Liver (tissue), 9 donors: ENCODE measurements around the gene ZFAND3. TPM values are rescaled to one million over a fixed set of nuclear protein-coding genes. Genes with fewer than 3 reads are reported as not detected.

ENCODE experiments used
- DNase-seq: peaks from one replicate; pipeline ENCODE4 v3.0.0-alpha.2; 2017; ENCODE audit warnings: low spot score
- H3K27ac ChIP-seq, 2 donors: one replicate each; pipeline ENCODE4 v1.7.0; 2013; ENCODE audit warnings: inconsistent platforms in 2 of 2, low read length in 2 of 2, control low read depth in 1 of 2, low read depth in 1 of 2, mild to moderate bottlenecking in 1 of 2
- H3K27me3 ChIP-seq, 4 donors: one replicate each; pipeline versions ENCODE4 v1.6.1 to v1.7.0; 2013; ENCODE audit warnings: low read length in 3 of 4, inconsistent platforms in 1 of 4, mild to moderate bottlenecking in 1 of 4, moderate library complexity in 1 of 4; ENCODE audit not compliant: control insufficient read depth in 4 of 4, insufficient read depth in 4 of 4
- H3K36me3 ChIP-seq, 4 donors: one replicate each; pipeline versions ENCODE4 v1.6.1 to v1.7.0; 2013; ENCODE audit warnings: low read length in 3 of 4, mild to moderate bottlenecking in 3 of 4, low read depth in 1 of 4, moderate library complexity in 1 of 4; ENCODE audit not compliant: control insufficient read depth in 4 of 4, insufficient read depth in 3 of 4
- H3K4me1 ChIP-seq, 4 donors: one replicate each; pipeline versions ENCODE4 v1.6.1 to v1.7.0; 2013; ENCODE audit warnings: low read length in 3 of 4, mild to moderate bottlenecking in 3 of 4, moderate library complexity in 1 of 4; ENCODE audit not compliant: control insufficient read depth in 4 of 4, insufficient read depth in 4 of 4
- H3K4me3 ChIP-seq, 3 donors: one replicate each; pipeline versions ENCODE4 v1.6.1 to v1.7.0; 2013; ENCODE audit warnings: low read length in 3 of 3, control low read depth in 1 of 3, low read depth in 1 of 3, mild to moderate bottlenecking in 1 of 3
- H3K9ac ChIP-seq, 2 donors: one replicate each; pipeline ENCODE4 v1.7.0; 2013; ENCODE audit warnings: low read length in 2 of 2, mild to moderate bottlenecking in 2 of 2, moderate library complexity in 2 of 2, control low read depth in 1 of 2, low read depth in 1 of 2
- H3K9me3 ChIP-seq, 4 donors: one replicate each; pipeline versions ENCODE4 v1.6.1 to v1.7.0; 2013; ENCODE audit warnings: low read length in 3 of 4; ENCODE audit not compliant: control insufficient read depth in 4 of 4
- EGR1 ChIP-seq, 2 donors: IDR thresholded peaks; 2 replicates each; pipeline ENCODE4 v1.6.1; 2016 to 2018; ENCODE audit warnings: antibody characterized with exemption in 2 of 2, low read depth in 2 of 2
- FOXA1 ChIP-seq: IDR thresholded peaks from 2 replicates; pipeline ENCODE4 v1.6.1; 2016; ENCODE audit warnings: antibody characterized with exemption
- FOXA2 ChIP-seq: IDR thresholded peaks from 2 replicates; pipeline ENCODE4 v1.6.1; 2016; ENCODE audit warnings: antibody characterized with exemption
- GABPA ChIP-seq, 2 donors: IDR thresholded peaks in 1 of 2; conservative IDR thresholded peaks in 1 of 2; 2 replicates each; pipeline ENCODE4 v1.6.1; 2016; ENCODE audit warnings: antibody characterized with exemption in 2 of 2, mild to moderate bottlenecking in 1 of 2, moderate library complexity in 1 of 2
- HNF4A ChIP-seq, 2 donors: conservative IDR thresholded peaks; 2 replicates each; pipeline ENCODE4 v1.6.1; 2016; ENCODE audit warnings: antibody characterized with exemption in 2 of 2, mild to moderate bottlenecking in 2 of 2
- HNF4G ChIP-seq: IDR thresholded peaks from 2 replicates; pipeline ENCODE4 v1.6.1; 2016; ENCODE audit warnings: antibody characterized with exemption
- JUND ChIP-seq, 2 donors: IDR thresholded peaks; 2 replicates each; pipeline ENCODE4 v1.6.1; 2016; ENCODE audit warnings: antibody characterized with exemption in 2 of 2
- NR2F2 ChIP-seq: IDR thresholded peaks from 2 replicates; pipeline ENCODE4 v1.6.1; 2016; ENCODE audit warnings: antibody characterized with exemption
- RAD21 ChIP-seq, 2 donors: IDR thresholded peaks; 2 replicates each; pipeline ENCODE4 v1.6.1; 2016; ENCODE audit warnings: antibody characterized with exemption in 2 of 2, mild to moderate bottlenecking in 2 of 2
- RXRA ChIP-seq, 2 donors: IDR thresholded peaks; 2 replicates each; pipeline ENCODE4 v1.6.1; 2017 to 2018; ENCODE audit warnings: antibody characterized with exemption in 2 of 2, mild to moderate bottlenecking in 1 of 2
- SP1 ChIP-seq: IDR thresholded peaks from 2 replicates; pipeline ENCODE4 v1.6.1; 2018; ENCODE audit warnings: antibody characterized with exemption, mild to moderate bottlenecking
- TAF1 ChIP-seq: conservative IDR thresholded peaks from 2 replicates; pipeline ENCODE4 v1.6.1; 2016; ENCODE audit warnings: antibody characterized with exemption, mild to moderate bottlenecking
- YY1 ChIP-seq: IDR thresholded peaks from 2 replicates; pipeline ENCODE4 v1.6.1; 2016; ENCODE audit warnings: antibody characterized with exemption, mild to moderate bottlenecking
- WGBS: extraction: QIAGEN DNeasy Blood & Tissue Kit; methylation state at CpG from one replicate; pipeline ENCODE4 v1.1.7; 2013; 5-methylcytosine and 5-hydroxymethylcytosine counted together
- polyA plus RNA-seq, 2 donors: library from polyadenylated mRNA; stranded (reverse) in 1 of 2; unstranded in 1 of 2; fragments of 200-250 nt in 1 of 2; fragments of >200 nt in 1 of 2; fragmentation: Nextera tagmentation in 1 of 2; extraction: Ambion mirVana in 1 of 2; gene quantifications; one replicate each; pipeline versions ENCODE4 v1.2.1 to v1.2.3, GENCODE V29; 2013 to 2015
- total RNA-seq, 2 donors: library from RNA; depleted of rRNA; stranded (reverse); fragments of >200 nt; gene quantifications; one replicate each; pipeline ENCODE4 v1.2.3, GENCODE V29; 2014
- TF ChIP-seq, protein P1 (sequence below): fragments of 150-350 bp; IDR thresholded peaks from 2 replicates; pipeline ENCODE4 v1.5.1; 2017; ENCODE audit warnings: improper control_type of control experiment, low read depth, low read length; ENCODE audit not compliant: missing input control
- TF ChIP-seq, protein P2 (sequence below): IDR thresholded peaks from 2 replicates; pipeline ENCODE4 v1.6.1; 2016; ENCODE audit warnings: antibody characterized with exemption, mild to moderate bottlenecking
- TF ChIP-seq, protein P3 (sequence below): IDR thresholded peaks from 2 replicates; pipeline ENCODE4 v1.6.1; 2016; ENCODE audit warnings: antibody characterized with exemption
- TF ChIP-seq, protein P4 (sequence below): IDR thresholded peaks from 2 replicates; pipeline ENCODE4 v1.6.1; 2016; ENCODE audit warnings: antibody characterized with exemption
- TF ChIP-seq, protein P5 (sequence below): IDR thresholded peaks from 2 replicates; pipeline ENCODE4 v1.6.1; 2016; ENCODE audit warnings: antibody characterized with exemption
- donor health status: healthy.
- donor health status: healthy.
- donor health status: healthy.
- donor health status: healthy.
- donor health status: healthy.

The ZFAND3 gene
- total and polyA plus RNA-seq, 4 donors = 7.7 to 37.5 (median 23.1) TPM

DNA sequence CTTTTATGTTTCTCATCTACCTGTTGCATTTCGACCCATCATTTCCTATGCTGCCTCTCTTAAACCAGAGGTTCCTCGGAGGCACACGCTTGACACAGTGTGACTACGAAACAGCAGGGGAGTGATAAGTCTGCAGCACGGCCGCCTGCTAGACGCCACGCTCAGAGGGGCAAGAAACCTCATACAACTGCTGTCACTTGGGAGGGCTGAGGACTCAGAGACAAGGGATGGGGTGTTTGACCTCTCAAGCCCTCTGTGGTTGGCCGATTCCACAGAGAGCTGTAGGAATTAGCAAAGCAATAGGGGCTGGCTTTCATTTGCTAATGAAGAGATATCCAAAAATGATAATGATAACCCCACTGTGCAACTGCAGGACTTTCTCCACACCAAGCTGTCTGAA is 372.5 kb downstream of the ZFAND3 start:
- WGBS = 86% methylated on average over 9 of the region's 9 CpGs
- Histone ChIP-seq H3K36me3 (no peaks in the 10 kb centered on the region), H3K4me1 (no peaks in the 10 kb centered on the region), H3K9ac (no peak overlapping the region), H3K9me3 (no peaks in the 10 kb centered on the region), H3K4me3 (no peak overlapping the region), H3K27me3 (no peaks in the 10 kb centered on the region), H3K27ac (no peak overlapping the region)
- TF ChIP-seq GABPA (IDR thresholded peaks at IDR 0.05 in 1 of 2, conservative IDR thresholded peaks at IDR 0.05 in 1 of 2) = no peak
- TF ChIP-seq TAF1 = no peak
- TF ChIP-seq, protein P1, sequence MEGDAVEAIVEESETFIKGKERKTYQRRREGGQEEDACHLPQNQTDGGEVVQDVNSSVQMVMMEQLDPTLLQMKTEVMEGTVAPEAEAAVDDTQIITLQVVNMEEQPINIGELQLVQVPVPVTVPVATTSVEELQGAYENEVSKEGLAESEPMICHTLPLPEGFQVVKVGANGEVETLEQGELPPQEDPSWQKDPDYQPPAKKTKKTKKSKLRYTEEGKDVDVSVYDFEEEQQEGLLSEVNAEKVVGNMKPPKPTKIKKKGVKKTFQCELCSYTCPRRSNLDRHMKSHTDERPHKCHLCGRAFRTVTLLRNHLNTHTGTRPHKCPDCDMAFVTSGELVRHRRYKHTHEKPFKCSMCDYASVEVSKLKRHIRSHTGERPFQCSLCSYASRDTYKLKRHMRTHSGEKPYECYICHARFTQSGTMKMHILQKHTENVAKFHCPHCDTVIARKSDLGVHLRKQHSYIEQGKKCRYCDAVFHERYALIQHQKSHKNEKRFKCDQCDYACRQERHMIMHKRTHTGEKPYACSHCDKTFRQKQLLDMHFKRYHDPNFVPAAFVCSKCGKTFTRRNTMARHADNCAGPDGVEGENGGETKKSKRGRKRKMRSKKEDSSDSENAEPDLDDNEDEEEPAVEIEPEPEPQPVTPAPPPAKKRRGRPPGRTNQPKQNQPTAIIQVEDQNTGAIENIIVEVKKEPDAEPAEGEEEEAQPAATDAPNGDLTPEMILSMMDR = no peak
- DNase-seq = no peak

DNA sequence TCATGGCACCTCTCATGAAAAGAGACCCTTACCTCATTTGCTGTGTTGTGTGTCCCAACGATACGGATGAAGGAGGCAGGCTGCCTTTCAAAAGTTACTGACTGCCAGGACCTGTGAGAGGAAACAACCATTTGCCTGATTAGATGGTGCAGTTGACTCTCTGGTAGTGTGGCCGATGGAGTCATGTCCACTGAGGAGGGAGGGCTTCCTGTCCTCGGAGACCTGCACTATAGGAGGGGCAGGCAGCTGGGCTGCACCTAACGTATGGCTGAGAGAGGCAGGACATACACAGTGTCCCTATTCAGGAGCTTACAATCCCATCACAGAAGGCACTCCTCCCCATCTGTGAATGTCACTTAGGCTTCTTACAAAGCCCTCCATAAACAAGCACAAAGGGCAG is 373.0 kb downstream of the ZFAND3 start:
- no peak overlapping the region for H3K4me3 ChIP-seq
- WGBS = 89% methylated on average over 5 of the region's 5 CpGs
- no peak for DNase-seq

DNA sequence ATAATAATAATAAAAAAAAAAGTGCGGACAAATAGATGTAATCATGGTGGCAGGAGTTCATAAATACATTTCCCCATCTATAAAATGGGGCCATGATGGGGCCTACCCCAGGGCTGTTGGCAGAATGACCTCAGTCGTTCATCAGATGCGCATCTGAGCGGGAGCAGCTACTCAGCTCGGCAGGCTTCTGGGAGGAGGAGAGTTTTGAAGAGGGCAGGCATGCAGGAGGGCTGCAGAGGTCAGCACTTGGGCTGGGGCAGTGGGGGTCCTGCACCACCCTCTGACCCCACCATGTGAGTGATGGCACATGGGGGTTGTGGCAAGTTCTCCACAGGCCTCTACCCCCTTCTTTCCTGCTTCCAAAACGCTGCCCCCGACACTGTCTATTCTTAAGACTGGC is 373.5 kb downstream of the ZFAND3 start:
- Histone ChIP-seq H3K27me3 (no peaks in the 10 kb centered on the region), H3K4me3 (no peak overlapping the region), H3K36me3 (no peaks in the 10 kb centered on the region), H3K27ac (no peak overlapping the region), H3K9ac (no peak overlapping the region), H3K9me3 (no peaks in the 10 kb centered on the region), H3K4me1 (no peaks in the 10 kb centered on the region)
- no peak for DNase-seq
- 99% methylated on average over 7 of the region's 7 CpGs for WGBS
- TF ChIP-seq NR2F2 = no peak
- no peak for TF ChIP-seq RXRA (IDR thresholded peaks at IDR 0.05)
- no peak for TF ChIP-seq HNF4A (conservative IDR thresholded peaks at IDR 0.05)
- TF ChIP-seq GABPA (IDR thresholded peaks at IDR 0.05 in 1 of 2, conservative IDR thresholded peaks at IDR 0.05 in 1 of 2) = no peak
- TF ChIP-seq HNF4G = no peak
- TF ChIP-seq, protein P2, sequence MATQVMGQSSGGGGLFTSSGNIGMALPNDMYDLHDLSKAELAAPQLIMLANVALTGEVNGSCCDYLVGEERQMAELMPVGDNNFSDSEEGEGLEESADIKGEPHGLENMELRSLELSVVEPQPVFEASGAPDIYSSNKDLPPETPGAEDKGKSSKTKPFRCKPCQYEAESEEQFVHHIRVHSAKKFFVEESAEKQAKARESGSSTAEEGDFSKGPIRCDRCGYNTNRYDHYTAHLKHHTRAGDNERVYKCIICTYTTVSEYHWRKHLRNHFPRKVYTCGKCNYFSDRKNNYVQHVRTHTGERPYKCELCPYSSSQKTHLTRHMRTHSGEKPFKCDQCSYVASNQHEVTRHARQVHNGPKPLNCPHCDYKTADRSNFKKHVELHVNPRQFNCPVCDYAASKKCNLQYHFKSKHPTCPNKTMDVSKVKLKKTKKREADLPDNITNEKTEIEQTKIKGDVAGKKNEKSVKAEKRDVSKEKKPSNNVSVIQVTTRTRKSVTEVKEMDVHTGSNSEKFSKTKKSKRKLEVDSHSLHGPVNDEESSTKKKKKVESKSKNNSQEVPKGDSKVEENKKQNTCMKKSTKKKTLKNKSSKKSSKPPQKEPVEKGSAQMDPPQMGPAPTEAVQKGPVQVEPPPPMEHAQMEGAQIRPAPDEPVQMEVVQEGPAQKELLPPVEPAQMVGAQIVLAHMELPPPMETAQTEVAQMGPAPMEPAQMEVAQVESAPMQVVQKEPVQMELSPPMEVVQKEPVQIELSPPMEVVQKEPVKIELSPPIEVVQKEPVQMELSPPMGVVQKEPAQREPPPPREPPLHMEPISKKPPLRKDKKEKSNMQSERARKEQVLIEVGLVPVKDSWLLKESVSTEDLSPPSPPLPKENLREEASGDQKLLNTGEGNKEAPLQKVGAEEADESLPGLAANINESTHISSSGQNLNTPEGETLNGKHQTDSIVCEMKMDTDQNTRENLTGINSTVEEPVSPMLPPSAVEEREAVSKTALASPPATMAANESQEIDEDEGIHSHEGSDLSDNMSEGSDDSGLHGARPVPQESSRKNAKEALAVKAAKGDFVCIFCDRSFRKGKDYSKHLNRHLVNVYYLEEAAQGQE = no peak
- TF ChIP-seq, protein P1 = no peak
- TF ChIP-seq FOXA2 = no peak
- no peak for TF ChIP-seq EGR1 (IDR thresholded peaks at IDR 0.05; ENCODE audit: low read depth in 2 of 2)
- TF ChIP-seq FOXA1 = no peak
- no peak for TF ChIP-seq RAD21 (IDR thresholded peaks at IDR 0.05)
- TF ChIP-seq SP1 = no peak
- no peak for TF ChIP-seq JUND (IDR thresholded peaks at IDR 0.05)
- TF ChIP-seq, protein P3, sequence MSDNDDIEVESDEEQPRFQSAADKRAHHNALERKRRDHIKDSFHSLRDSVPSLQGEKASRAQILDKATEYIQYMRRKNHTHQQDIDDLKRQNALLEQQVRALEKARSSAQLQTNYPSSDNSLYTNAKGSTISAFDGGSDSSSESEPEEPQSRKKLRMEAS = no peak
- TF ChIP-seq, protein P4, sequence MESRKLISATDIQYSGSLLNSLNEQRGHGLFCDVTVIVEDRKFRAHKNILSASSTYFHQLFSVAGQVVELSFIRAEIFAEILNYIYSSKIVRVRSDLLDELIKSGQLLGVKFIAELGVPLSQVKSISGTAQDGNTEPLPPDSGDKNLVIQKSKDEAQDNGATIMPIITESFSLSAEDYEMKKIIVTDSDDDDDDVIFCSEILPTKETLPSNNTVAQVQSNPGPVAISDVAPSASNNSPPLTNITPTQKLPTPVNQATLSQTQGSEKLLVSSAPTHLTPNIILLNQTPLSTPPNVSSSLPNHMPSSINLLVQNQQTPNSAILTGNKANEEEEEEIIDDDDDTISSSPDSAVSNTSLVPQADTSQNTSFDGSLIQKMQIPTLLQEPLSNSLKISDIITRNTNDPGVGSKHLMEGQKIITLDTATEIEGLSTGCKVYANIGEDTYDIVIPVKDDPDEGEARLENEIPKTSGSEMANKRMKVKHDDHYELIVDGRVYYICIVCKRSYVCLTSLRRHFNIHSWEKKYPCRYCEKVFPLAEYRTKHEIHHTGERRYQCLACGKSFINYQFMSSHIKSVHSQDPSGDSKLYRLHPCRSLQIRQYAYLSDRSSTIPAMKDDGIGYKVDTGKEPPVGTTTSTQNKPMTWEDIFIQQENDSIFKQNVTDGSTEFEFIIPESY = no peak
- no peak for TF ChIP-seq TAF1
- TF ChIP-seq, protein P5, sequence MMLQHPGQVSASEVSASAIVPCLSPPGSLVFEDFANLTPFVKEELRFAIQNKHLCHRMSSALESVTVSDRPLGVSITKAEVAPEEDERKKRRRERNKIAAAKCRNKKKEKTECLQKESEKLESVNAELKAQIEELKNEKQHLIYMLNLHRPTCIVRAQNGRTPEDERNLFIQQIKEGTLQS = no peak
- no peak for TF ChIP-seq YY1

More for the DNA sequence above, 373.0 kb downstream of the ZFAND3 start:
- Histone ChIP-seq H3K36me3 (no peaks in the 10 kb centered on the region), H3K9ac (no peak overlapping the region), H3K9me3 (no peaks in the 10 kb centered on the region), H3K4me1 (no peaks in the 10 kb centered on the region), H3K27me3 (no peaks in the 10 kb centered on the region), H3K27ac (no peak overlapping the region)
- no peak for TF ChIP-seq FOXA2
- no peak for TF ChIP-seq NR2F2
- TF ChIP-seq, protein P3 = no peak
